HG02885 (cell line): ENCODE measurements around the gene WDR1.
A peak's percentile ranks its signal among the peaks of the same experiment; 100 is the strongest.

Source experiments
- ATAC-seq: cut with Tn5 transposase; IDR thresholded peaks from one replicate; pipeline ENCODE4 v1.9.1; 2021; ENCODE audit warnings: mild to moderate bottlenecking; ENCODE audit not compliant: unreplicated experiment, poor library complexity

Gene WDR1, protein sequence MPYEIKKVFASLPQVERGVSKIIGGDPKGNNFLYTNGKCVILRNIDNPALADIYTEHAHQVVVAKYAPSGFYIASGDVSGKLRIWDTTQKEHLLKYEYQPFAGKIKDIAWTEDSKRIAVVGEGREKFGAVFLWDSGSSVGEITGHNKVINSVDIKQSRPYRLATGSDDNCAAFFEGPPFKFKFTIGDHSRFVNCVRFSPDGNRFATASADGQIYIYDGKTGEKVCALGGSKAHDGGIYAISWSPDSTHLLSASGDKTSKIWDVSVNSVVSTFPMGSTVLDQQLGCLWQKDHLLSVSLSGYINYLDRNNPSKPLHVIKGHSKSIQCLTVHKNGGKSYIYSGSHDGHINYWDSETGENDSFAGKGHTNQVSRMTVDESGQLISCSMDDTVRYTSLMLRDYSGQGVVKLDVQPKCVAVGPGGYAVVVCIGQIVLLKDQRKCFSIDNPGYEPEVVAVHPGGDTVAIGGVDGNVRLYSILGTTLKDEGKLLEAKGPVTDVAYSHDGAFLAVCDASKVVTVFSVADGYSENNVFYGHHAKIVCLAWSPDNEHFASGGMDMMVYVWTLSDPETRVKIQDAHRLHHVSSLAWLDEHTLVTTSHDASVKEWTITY

DNA sequence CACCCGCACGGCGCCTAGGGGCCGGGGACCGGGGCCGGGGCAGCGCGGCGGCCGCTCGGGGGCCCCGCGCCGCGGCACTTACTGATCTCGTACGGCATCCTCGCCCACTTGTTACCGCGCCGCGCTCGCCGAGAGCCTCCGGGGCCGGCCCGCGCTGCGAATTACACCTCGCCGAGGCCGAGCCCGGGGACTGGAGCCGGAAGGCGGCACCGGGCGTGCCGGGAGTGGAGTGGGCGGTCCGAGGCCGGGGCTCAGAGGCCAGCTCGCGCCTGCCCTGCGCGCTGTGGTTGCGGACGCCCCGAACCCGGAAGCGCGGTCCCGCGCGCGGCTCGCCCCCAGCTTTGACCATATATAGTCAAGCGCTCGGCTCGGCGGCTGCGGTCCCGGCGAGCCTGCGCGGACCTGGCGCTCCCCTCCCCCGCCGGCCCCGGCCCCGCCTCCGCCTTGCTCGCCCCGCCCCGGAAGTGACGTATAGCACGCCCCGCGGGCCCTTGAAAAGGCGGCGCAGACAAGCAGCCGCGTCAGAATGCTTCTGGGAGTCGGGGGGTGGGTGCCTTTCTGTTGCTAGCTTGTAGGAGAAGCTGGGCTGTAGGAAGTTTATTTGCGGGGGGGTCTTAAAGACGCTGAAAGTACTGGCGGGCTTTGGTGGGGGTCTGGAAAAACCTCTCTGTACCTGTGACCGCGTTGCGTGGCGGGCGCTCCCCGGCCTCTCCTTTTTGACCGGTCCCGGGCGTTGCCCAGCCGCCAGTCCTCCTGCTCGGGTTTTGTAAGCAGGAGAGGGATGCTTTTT lies at the start of gene WDR1:
WDR1 (minus strand) TSS at position 231 of the 790 bp plus-strand sequence; CDS start at position 98, 133 bp downstream.
- peak; percentile 86 for ATAC-seq

DNA sequence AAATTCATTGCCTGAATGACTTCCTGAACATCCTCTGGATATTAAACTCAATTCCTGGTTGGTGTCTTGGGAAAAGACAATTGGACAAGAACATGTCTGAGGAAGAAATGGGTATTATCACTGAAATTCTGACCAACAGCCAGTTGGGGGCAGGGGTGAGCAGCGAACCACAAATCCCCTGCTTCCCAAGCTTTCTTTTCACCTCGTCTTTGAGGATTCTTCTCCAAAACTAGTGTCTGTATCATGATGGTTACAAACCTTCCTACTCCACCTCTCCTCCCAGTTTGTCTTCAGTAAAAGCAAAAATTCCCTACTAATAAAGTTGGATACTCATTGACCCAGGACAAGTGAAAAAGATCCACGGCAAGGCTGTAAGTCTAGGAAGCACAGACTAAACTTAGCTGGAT lies 48.3 kb upstream of the WDR1 start:
- ATAC-seq: no peak

DNA sequence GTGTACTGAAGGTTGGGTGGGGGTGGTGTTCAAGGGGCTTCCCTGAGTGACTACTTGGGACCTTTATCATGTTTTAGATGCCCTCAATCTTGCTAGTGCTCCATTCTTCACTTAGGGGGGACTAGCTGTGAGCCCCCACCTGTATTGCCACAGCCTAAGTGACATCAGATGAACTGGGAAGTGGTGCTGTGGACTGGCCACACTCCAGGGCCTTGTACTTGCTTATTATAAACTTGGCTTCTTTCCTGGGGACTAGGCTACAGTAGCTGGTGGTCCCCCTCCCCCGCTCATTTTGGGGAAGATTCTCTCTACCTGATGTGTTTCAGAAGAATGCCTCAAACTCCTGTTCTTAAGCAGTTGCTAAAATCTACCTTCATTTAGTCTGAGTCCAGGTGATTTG lies 46.7 kb upstream of the WDR1 start:
- ATAC-seq: no peak

DNA sequence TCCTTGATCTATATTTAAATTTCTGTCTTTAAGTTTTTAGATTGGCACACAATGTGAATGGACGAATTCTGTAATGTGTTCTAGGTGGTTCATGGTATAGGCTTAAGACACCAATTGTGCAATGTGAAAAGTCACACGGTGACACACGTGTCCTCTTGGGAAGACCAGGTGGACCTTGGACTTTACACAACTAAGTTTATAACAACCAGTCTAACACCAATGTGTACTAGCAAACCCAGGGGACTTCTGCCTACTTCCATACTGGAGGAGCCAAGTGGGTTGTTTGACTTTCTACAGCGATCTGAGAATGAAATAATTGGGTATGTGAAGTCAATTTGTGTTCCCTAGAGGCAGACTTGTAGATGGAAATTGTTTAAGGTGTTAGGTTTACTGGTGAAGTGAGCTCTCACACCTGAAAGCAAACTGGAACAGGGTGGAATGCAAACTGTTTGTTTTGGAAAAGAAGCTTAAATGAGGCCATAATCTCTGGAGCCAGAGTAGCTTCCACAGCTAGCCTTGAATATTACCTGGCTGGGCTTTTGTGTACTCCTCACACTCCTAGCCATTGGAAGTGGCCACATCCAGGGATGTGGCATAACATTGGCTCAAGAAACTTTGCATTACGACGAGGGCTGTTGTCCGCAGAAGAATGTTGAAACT lies 45.9 kb upstream of the WDR1 start:
- ATAC-seq: no peak

DNA sequence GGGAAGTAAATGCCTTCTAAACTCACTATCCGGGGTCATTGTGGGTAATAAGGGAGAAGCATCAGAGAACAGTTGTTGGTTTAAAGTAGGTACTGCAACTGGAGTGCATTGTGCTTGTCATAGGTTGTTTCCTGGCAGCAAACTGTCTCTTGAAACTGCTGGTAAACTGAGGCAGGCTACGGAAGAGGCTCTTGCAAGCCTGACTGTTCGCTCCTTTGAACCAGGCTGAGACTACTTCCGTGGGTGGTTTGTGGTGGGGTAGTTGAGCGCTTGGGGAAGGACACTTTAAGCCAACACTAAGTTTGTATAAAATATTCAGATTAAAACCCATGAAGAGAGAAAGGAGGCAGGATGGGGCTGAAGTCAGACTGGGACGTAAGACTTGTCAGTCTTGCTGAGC lies 45.2 kb upstream of the WDR1 start:
- ATAC-seq: no peak

DNA sequence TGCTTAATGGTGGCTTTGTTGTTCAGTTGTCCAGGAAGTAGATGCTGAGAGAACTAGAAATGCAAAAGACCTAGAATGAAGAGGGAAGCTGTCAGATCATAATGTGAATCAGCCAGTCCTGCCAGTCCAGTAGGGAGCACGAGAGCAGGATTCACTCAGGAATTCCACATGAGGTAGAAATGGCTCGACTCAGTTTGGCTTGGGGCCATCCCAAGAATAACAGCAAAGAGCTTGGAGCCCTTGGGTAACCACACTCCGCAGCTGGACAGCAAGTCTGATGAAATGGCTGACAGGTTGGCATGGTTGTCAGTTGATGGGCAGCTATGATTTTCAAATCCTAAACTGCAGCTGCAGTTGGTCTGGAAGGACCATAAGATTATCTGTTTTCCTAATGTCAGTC lies 44.5 kb upstream of the WDR1 start:
- no peak for ATAC-seq

DNA sequence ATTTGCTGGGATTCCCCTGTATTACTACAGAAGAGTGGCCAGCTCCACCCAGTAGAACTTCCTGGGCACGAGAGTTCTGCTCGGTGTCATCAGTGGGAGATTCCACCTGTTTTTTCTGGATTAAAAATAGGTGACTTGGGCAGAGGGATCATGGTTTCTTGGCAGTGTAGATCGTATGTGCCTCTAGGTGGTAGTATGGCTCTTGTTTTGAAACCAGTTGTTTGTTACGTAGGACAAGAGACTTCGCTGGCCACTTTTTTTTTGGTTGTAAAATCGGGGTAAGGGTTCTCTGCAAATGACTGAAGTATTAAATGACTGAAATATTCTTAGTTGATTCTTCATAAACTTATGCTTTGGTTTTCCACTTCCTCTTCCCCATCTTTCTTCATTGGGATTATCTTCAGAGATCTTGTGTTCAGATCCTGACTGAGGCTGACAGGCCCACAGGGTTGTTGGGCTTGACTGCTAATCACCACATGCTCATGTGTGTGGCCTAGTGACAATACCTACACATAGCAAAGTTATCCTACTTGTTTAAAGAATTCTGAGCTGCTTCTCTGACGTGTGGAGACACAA lies 43.8 kb upstream of the WDR1 start:
- no peak for ATAC-seq

DNA sequence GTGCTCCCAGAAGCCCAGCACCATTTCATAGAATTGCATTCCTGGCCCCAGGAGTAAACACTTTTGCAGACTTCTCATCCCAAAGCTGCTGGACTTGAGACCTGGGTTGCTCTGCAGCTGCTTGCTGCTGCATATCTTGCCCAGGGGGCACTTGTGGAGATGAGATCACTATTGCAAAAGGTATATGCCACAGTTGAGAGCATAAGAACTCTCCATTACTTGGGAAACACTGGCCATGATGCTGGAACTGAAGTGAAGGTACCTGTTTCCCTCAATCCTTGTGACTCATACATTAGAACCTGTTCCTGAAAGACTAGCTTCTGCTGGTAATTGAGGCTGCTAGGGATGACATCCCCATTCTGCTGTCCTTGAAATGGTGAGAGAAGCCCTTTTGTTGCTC lies 43.1 kb upstream of the WDR1 start:
- no peak for ATAC-seq

DNA sequence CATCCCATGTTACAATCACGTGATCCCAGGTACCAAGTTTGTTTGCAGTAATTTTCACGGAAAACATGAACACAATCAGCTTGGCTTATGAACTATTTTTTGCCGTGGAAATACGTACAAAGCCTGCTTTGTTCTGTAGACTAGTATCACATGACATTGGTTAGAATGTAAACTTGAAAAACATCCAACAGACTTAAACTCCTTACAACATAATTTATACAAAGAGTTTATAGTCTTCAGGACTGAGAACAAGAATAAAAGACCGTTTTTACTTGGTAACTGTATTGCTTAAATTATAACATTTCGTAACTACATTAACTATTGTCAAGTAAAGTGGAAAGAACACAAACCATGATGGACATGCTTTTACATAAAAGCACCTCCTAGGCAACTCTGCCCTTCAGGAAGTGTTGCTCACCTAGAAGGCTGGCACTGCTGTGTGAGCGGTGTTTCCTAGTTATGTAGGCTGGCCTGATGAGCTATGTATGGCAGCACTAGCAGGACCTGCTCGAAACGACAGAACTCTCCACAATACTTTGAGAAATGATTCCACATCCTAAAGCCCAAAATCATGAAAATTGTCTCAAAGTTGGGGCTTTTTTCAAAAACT lies 41.8 kb upstream of the WDR1 start:
- ATAC-seq: no peak

DNA sequence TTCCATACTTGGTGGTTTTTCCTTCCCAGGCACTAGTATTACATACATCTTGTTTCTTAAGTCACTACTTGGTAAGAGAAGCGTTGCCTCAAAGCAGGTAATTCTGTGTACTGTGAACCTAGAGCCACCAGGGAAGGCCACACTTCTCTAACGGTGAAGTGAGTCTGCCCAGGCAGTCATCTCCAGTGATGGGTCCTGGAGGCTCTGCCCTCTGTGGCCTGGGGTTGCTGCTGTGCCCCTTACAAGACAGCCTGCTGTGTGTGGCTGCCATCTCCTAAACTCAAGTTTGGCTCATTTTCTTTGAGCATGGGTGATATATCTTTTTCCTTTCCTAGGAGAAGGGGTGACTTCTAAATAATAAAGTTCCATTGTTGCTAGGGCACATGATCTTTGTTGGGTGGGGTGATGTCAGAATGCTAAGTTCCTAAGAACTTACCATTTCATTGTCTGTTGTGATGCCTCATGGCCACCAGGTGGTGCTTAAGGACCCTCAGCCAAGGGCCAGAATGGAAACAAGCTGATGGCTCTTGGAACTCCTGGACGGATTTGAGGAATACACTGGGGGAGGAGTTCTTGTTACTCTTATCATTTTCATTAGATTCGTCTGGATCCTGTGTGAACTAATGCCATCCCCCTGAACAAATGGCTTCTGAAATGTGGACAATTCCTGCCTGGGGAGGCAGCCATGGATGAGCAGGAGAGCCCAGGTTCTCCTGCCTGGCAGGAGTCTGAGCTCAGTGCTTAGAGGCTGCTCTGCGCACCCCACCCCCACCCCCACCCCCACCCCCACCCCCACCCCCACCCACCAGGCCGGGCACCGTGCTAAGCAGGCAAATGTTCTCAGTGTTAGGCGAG lies 41.1 kb upstream of the WDR1 start:
- ATAC-seq: peak; percentile 81

DNA sequence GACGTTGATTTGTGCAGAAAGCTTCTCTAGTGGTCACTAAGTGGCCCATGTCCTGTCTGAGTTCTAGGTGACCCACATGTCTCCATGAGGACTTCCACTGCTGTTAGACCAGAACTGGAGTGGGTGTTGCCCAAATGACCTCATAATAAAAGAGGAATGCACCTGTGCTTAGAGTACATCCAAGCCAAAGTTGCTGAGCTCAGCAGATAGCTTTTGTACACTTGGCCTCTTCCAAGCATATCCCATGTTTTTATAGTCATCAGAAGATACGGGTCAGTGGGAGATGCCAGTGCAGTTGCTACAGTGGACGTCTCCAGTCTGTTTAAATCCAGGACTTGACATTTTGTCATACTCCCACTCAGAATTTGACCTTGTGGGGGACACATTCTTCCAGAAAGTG lies 37.6 kb upstream of the WDR1 start:
- no peak for ATAC-seq

DNA sequence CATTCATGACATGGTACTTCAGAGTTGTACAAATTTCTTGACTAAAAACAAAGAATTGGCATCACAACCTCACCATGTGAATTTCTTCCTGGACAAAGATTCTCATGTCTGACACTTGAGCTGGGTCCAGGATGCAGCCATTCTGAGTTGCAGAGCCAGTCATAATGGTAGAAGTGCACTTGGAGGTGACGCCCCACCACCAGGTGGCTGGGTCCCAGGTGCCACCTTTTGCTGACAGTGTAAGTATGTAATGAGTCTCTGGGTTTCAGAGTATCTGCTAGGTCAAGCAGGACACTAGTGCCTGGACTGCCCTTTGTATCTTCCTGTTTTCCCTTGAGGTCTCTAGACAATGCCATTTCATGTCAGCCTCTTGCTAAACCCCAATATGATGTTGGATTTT lies 36.6 kb upstream of the WDR1 start:
- ATAC-seq: no peak

DNA sequence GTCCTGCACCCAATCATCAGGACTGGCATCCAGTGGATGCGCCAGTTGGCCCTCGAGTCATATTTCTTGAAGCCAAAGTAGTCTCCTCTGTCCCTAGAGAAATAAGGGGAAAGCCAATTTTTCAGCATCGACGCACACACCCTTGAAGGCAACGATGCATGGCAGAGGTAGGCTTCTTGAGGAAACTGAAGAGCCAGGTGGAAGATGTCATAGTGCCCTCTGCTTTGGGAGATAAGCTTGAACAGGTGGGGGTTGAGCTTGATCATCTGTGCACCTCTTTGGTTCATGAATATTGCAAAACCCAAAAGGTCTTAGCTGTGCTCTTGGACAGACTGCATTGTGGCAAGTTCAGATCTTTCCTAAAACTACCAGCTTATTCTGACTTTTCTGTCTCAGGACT lies 34.6 kb upstream of the WDR1 start:
- peak; percentile 80 for ATAC-seq

DNA sequence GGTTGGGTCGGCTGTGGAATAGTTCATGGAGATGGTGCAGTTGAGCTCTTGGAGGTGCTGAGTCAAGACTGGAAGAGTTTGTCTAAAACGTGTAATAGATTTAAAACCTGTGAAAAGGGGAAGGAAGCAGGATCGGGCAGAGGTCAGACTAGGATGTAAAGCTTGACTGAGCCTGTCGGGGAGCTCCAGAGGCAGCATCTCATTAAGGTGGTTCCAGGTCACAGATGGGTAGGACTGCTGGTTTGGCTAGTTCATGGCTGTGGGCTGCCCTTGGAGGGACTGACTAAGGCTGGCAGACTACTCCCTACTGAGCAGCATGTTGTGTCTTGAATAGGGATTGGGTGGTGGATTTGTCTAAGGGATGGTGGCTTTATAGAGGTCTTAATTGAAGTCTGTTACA lies 28.4 kb upstream of the WDR1 start:
- no peak for ATAC-seq

DNA sequence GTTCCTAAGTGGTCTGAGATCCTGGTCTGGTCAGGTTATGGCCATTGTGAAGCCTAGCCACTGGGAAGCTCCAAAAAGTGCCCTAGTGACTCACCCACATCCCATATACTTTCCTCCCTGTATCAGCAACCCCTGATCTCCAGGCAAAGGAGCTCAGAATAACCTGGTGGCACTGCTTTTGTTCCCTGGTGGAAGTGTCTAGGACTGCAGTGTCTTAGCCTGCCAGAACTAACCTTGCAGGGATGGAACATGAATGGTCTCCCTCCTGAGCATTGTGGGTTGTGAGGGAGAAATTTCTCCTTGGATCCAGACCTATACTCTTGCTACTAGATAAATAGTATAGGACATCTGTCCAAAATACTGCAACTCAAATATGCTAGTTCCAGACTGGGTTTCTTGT lies 27.9 kb upstream of the WDR1 start:
- no peak for ATAC-seq

DNA sequence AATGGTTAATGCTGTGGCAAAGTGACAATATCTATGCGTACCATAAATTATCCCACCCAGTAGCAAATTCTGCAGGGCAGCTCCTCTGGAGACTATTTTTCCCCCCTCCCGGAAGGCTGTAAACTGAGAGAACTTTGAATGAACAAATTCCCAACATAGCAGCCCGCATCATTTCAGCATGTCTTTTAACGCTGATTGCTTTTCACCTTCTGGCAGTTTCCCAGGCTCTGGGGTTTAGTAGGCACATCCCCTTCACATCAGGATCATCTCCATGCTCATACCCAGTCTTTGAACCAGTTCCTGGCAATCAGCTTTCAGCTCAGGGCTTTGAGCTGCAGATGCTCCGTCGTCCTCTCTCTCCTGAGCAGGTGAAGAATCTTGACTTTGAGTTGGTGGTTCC lies 26.6 kb upstream of the WDR1 start:
- ATAC-seq: no peak

DNA sequence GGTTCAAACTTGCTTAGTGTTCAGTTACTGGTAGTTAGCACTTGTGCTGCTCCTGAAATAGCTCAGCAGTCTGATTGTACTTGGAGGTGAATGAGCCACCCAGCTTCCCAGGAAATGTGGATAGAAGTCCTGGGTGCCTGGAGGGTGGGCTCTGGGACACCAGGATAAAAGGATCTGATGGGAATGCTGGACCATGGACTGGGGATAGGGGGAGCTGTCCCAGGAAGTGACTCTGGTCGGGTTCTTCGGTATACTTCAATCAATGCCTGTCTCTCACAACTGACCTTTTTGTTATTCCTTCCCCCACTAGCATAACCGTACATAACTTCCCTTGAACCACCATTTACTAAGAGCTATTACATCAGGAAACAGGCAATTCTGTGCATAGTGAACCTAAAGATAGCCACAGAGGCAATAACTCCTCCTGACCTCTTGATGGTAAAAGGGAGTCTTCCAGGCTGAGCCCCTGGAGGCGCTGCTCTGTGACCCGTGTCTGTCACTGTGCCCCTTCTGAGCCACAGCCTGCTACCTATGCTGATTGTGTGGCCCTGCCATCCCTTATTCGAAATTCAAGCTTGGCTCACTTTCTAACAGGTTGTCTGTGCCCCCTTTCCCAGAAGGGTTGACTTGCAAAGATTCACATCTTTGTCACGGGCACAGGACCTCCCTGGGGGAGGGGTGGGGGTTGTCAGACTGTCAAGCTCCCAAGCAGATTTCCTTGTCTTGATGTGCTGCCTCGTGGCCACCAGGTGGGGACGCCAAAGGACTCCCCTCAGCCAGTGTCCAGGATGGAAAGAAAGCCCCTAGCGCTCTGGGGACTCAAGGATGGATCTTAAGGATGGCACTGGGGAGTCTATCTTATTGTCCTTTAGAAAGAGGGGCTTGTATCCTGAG lies 24.5 kb upstream of the WDR1 start:
- no peak for ATAC-seq

DNA sequence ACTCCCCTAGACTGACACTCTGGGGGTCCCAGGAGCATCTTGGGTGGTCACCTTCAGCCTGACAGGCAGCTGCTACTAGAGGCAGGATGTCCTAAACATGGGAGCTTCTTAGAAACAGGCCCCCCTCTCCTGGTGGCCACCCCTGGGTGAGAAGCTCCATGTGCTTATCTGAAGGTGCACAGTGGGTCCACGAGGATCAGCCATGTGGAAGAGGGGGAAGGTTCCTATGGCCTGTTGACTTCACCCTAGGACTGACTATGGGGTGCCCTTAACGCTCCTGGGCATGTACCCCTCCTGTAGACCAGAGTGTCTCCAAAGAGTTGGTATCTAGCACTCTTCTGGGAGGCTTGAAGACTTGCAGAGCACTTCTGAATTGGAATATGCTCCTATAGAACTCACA lies 22.9 kb upstream of the WDR1 start:
- ATAC-seq: no peak
